ENCODE measurements around the gene NMT1.

Gene NMT1

DNA sequence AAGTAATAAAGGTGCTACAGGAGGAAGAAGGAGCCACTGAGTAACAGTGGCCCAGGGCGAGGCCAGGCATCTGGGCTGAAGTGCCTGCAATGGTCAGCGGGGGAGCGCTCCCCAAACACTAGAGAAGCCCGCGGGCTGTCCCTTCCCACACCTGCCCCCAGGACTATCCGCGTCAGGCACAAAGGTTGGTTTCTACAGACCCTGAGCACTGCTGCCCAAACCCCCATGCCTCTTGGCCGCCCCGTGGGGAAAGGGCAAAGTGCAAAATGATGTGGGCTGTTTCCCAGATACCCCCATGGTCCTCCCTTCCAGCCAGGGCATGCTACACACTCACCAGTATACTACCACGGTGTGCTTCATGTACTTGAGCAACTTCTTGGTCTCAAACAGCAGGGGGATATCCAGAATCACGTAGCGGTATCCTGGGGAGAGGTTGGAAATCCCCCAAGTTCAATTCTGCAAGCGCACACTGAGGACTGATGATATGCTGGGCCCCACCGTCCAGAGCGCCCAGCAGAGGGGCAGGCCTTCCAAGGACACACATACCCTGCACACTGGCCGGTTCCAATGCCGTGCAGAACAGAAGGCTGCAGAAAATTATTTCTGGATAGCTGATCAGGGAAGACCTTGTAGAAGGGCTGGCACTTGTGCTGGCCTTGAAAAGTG, 31.2 kb upstream of the NMT1 start:
- FAIRE-seq = no peak

DNA sequence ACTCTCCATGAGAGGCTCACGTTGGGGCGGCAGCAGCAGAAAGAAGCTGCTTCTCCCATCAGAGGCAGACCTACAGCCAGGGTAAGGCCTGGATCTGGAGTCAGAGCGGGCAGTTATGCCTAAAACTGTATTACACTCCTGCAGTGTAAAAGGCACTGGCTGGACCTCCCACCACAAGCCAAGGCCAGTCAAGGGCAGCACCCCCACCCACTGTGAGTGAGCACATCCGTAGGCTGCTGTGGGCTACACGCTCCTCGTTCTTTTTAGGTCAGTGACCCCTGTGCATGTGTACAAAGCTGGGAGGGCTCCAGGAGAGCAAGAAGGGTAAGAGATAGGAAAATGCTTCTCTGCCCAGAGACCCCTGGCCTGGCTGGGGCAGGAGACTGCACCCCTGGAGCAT, 30.4 kb upstream of the NMT1 start:
- TF ChIP-seq, protein P1, sequence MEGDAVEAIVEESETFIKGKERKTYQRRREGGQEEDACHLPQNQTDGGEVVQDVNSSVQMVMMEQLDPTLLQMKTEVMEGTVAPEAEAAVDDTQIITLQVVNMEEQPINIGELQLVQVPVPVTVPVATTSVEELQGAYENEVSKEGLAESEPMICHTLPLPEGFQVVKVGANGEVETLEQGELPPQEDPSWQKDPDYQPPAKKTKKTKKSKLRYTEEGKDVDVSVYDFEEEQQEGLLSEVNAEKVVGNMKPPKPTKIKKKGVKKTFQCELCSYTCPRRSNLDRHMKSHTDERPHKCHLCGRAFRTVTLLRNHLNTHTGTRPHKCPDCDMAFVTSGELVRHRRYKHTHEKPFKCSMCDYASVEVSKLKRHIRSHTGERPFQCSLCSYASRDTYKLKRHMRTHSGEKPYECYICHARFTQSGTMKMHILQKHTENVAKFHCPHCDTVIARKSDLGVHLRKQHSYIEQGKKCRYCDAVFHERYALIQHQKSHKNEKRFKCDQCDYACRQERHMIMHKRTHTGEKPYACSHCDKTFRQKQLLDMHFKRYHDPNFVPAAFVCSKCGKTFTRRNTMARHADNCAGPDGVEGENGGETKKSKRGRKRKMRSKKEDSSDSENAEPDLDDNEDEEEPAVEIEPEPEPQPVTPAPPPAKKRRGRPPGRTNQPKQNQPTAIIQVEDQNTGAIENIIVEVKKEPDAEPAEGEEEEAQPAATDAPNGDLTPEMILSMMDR (IDR thresholded peaks at IDR 0.05; ENCODE audit: insufficient read depth, missing control alignments) = no peak
- no peak for DNase-seq (ENCODE audit: insufficient read length, low spot score)
- no peak for FAIRE-seq

More for the DNA sequence above, 31.2 kb upstream of the NMT1 start:
- DNase-seq (ENCODE audit: insufficient read length, low spot score) = no peak
- TF ChIP-seq, protein P1 (IDR thresholded peaks at IDR 0.05; ENCODE audit: insufficient read depth, missing control alignments) = no peak

DNA sequence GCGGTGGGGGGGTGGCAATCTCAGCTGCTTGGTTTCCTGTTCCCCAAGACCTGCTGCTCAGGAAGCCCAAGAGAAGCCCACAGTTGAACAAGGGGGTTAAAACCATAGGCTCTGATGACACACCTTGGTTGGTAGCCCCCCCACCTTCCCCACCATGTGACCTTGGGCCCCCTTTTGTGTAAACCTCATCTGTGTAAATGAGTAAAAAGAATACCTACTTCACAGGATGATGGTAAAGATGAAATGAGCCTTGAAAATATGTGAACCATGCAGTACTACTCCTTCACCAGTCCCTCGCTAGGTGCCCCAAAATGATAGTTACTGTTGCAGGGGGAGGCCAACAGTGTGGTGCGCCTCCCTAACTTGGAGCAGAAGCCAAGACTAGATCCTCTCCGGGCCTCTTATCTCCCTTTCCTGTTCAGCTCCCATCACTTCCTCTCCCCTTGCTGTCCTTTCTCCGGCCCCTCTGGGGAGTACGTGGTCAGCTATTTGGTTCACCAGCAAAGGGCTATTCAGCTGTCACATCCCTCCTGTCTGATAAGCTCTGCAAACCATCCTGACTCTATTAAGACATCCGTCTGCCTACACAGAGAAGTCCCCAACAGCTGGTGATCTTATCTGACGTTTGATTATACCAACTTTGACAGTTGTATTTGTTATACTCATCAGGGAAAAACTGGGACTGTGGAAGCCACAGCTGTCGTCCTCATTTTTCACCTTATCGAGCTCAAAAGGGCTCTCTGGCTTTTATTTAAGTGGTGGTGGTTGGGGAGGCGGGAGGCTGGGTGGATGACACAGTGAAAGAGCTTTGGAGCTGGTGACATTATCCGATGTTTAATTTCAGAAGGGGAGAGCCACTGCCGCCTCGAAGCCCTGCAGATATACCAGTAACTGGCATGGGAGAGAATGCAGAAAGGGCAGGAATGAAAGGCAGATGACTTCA, 29.6 kb upstream of the NMT1 start:
- DNase-seq (ENCODE audit: insufficient read length, low spot score) (no peak), FAIRE-seq (no peak)
- TF ChIP-seq, protein P1 (IDR thresholded peaks at IDR 0.05; ENCODE audit: insufficient read depth, missing control alignments) = no peak

DNA sequence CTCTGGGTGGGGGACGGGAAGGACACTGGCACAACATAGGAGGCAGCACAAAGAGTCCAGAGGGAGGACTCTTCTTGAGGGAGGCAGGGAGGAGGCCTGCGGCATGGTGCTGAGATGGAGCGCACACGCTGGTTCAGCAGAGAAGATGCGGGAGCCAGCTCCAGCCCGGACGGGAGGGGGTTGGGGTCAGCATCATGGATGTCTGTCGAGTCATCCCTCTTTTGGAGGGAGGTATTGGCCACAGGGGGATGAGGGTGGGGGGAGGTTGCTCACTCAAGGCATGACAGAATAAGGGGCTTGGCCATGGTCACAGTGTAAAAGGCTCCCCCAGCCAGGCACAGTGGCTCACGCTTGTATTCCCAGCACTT, 29.0 kb upstream of the NMT1 start:
- no peak for DNase-seq (ENCODE audit: insufficient read length, low spot score)
- no peak for FAIRE-seq
- TF ChIP-seq, protein P1 (IDR thresholded peaks at IDR 0.05; ENCODE audit: insufficient read depth, missing control alignments) = no peak

DNA sequence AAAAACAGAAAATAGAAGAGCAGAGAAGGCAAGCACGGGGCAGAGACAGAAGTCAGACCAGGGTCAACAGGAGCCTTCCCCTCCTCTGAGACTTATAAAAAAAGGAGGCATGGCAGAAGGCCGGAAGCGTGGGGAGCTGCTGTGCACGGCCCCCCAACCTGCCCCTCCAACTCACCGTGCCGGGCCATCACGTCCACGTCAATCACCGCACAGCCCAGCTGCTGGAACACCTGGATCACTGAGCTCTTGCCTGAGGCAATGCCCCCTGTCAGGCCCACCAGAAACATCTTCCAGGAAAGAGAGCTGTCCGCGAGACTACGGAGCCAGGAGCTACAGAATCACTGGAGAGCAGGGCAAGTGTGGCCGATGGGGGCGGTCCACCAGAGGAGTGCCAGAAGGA, 26.5 kb upstream of the NMT1 start:
- TF ChIP-seq, protein P1 (IDR thresholded peaks at IDR 0.05; ENCODE audit: insufficient read depth, missing control alignments) = no peak
- FAIRE-seq = no peak
- DNase-seq (ENCODE audit: insufficient read length, low spot score) = no peak

DNA sequence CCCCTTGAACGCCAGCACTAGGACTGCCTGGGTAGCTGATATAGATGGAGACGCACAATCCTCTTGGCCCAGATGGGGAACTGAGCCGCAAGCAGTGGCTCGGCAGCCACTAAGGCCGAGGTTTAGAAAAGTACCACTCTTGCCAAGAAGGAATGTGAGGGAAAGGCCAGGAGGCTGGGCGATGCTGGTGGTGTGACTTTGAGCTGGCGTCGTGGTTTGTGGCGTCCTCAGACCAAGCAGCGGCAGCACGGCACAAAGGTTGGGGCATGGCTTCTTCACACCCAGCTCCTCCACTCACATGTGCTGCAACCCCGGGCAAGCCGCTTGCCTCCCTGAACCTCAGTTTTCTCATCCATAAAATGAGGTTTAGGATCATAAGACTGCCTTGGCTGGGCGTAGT, 25.3 kb upstream of the NMT1 start:
- FAIRE-seq (no peak), DNase-seq (ENCODE audit: insufficient read length, low spot score) (no peak)

More for the DNA sequence above, 25.3 kb upstream of the NMT1 start:
- TF ChIP-seq, protein P1 (IDR thresholded peaks at IDR 0.05; ENCODE audit: insufficient read depth, missing control alignments) = no peak
